Uterus (tissue), 2 donors: ENCODE results near the gene HSPH1.

Experiments
- POLR2A ChIP-seq, 2 donors: fragments of 450-650 bp; IDR thresholded peaks; one replicate each; pipeline ENCODE4 v1.6.1; 2016; ENCODE audit warnings: antibody characterized with exemption in 2 of 2, mild to moderate bottlenecking in 1 of 2, moderate library complexity in 1 of 2
- TF ChIP-seq, protein P1 (sequence below), 4 experiments: fragments of 200-600 bp in 2 of 4; fragments of 450-650 bp in 2 of 4; sonication (generic) in 2 of 4; IDR thresholded peaks; one replicate each; pipeline ENCODE4 v1.5.1; 2016 to 2019; ENCODE audit warnings: antibody characterized with exemption in 4 of 4, mild to moderate bottlenecking in 2 of 4, moderate library complexity in 1 of 4

- TF ChIP-seq, protein P1, sequence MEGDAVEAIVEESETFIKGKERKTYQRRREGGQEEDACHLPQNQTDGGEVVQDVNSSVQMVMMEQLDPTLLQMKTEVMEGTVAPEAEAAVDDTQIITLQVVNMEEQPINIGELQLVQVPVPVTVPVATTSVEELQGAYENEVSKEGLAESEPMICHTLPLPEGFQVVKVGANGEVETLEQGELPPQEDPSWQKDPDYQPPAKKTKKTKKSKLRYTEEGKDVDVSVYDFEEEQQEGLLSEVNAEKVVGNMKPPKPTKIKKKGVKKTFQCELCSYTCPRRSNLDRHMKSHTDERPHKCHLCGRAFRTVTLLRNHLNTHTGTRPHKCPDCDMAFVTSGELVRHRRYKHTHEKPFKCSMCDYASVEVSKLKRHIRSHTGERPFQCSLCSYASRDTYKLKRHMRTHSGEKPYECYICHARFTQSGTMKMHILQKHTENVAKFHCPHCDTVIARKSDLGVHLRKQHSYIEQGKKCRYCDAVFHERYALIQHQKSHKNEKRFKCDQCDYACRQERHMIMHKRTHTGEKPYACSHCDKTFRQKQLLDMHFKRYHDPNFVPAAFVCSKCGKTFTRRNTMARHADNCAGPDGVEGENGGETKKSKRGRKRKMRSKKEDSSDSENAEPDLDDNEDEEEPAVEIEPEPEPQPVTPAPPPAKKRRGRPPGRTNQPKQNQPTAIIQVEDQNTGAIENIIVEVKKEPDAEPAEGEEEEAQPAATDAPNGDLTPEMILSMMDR (IDR thresholded peaks at IDR 0.05): no peak
- TF ChIP-seq POLR2A (IDR thresholded peaks at IDR 0.05): no peak
Observed at GRCh38 chr13:31101472-31102170, 60.1 kb downstream of the HSPH1 start.
